HCT116 (cell line): Measurements from ENCODE around the gene DYNLT3.

Experiments used
- FOSL1 ChIP-seq: IDR thresholded peaks from 2 replicates; pipeline ENCODE4 v1.6.1; 2012; ENCODE audit warnings: low read depth
- POLR2AphosphoS5 ChIP-seq: IDR thresholded peaks from 2 replicates; pipeline ENCODE4 v1.6.1; 2011; ENCODE audit warnings: mild to moderate bottlenecking, low read depth, low read length, moderate library complexity
- YY1 ChIP-seq: IDR thresholded peaks from 2 replicates; pipeline ENCODE4 v1.6.1; 2011; ENCODE audit warnings: low read length, low read depth, moderate library complexity, mild to moderate bottlenecking; ENCODE audit not compliant: insufficient replicate concordance; ENCODE audit errors: extremely low read depth

DNA sequence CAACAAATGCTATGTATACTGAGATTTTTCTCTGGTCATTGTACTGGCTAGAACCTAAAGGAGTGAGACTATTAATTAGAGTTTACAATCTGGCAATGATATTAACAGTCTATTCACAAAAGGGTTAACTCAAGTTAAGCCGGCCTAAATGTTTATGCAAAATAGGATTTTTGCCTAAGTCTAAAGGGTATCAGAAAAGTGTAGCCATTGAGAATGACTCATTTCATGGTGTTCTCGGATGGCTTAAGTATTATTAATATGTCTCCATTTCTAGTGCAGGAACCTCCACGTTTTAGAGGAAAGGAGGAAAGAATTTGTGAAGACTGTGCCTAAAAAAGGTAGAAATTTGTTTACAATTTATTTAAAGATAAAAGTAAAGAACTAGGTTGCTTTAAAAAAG, 29.8 kb downstream of the DYNLT3 start:
- TF ChIP-seq POLR2AphosphoS5, result no peak
- no peak for TF ChIP-seq YY1
- TF ChIP-seq FOSL1, result no peak
